Ishikawa (cell line): Measurements from ENCODE around the gene PRXL2A.

Experiments
- CEBPB ChIP-seq: IDR thresholded peaks from 2 replicates; pipeline ENCODE4 v1.6.1; 2012
- CREB1 ChIP-seq: IDR thresholded peaks from 2 replicates; pipeline ENCODE4 v1.6.1; 2012; ENCODE audit warnings: low read depth
- EGR1 ChIP-seq: IDR thresholded peaks from 2 replicates; pipeline ENCODE4 v1.6.1; 2012
- EP300 ChIP-seq: IDR thresholded peaks from 2 replicates; pipeline ENCODE4 v1.6.1; 2012; ENCODE audit warnings: borderline replicate concordance
- FOXM1 ChIP-seq: IDR thresholded peaks from 2 replicates; pipeline ENCODE4 v1.6.1; 2012; ENCODE audit warnings: low read depth, borderline replicate concordance
- RAD21 ChIP-seq: IDR thresholded peaks from 2 replicates; pipeline ENCODE4 v1.6.1; 2012; ENCODE audit warnings: low read depth
- TAF1 ChIP-seq: IDR thresholded peaks from 2 replicates; pipeline ENCODE4 v1.6.1; 2012; ENCODE audit warnings: low read depth, mild to moderate bottlenecking
- TCF12 ChIP-seq: IDR thresholded peaks from 2 replicates; pipeline ENCODE4 v1.6.1; 2012; ENCODE audit warnings: low read depth
- YY1 ChIP-seq: IDR thresholded peaks from 2 replicates; pipeline ENCODE4 v1.6.1; 2012; ENCODE audit warnings: low read depth
- ZBTB7A ChIP-seq: IDR thresholded peaks from 2 replicates; pipeline ENCODE4 v1.6.1; 2012; ENCODE audit warnings: low read depth
- TF ChIP-seq, protein P1 (sequence below): IDR thresholded peaks from 2 replicates; pipeline ENCODE4 v1.6.1; 2012; ENCODE audit warnings: low read depth, mild to moderate bottlenecking
- TF ChIP-seq, protein P2 (sequence below): IDR thresholded peaks from 2 replicates; pipeline ENCODE4 v1.6.1; 2012
- TF ChIP-seq, protein P3 (sequence below): IDR thresholded peaks from 2 replicates; pipeline ENCODE4 v1.6.1; 2012

The PRXL2A gene

DNA sequence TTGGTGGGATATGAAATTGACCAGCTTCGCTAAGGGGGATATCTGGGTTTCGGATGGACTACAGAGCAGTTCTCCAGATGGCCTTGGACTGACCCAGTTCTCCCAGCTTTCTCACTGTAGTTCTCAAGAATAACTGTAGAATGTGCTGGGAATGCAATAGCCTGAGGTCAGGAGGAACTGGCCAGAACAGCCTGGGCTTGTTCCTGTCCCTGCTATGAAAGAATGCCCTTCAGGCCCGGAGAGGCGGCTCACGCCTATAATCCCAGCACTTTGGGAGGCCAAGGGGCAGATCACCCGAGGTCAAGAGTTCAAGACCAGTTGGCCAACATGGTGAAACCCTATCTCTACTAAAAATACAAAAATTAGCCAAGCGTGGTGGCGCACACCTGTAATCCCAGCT, 33.5 kb downstream of the PRXL2A start:
- TF ChIP-seq, protein P1, sequence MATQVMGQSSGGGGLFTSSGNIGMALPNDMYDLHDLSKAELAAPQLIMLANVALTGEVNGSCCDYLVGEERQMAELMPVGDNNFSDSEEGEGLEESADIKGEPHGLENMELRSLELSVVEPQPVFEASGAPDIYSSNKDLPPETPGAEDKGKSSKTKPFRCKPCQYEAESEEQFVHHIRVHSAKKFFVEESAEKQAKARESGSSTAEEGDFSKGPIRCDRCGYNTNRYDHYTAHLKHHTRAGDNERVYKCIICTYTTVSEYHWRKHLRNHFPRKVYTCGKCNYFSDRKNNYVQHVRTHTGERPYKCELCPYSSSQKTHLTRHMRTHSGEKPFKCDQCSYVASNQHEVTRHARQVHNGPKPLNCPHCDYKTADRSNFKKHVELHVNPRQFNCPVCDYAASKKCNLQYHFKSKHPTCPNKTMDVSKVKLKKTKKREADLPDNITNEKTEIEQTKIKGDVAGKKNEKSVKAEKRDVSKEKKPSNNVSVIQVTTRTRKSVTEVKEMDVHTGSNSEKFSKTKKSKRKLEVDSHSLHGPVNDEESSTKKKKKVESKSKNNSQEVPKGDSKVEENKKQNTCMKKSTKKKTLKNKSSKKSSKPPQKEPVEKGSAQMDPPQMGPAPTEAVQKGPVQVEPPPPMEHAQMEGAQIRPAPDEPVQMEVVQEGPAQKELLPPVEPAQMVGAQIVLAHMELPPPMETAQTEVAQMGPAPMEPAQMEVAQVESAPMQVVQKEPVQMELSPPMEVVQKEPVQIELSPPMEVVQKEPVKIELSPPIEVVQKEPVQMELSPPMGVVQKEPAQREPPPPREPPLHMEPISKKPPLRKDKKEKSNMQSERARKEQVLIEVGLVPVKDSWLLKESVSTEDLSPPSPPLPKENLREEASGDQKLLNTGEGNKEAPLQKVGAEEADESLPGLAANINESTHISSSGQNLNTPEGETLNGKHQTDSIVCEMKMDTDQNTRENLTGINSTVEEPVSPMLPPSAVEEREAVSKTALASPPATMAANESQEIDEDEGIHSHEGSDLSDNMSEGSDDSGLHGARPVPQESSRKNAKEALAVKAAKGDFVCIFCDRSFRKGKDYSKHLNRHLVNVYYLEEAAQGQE = no peak
- TF ChIP-seq TCF12 (no peak), YY1 (no peak), EGR1 (no peak), RAD21 (no peak)
- TF ChIP-seq, protein P2, sequence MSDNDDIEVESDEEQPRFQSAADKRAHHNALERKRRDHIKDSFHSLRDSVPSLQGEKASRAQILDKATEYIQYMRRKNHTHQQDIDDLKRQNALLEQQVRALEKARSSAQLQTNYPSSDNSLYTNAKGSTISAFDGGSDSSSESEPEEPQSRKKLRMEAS = no peak

- TF ChIP-seq TAF1 (no peak), YY1 (no peak), FOXM1 (no peak), EGR1 (no peak), CREB1 (no peak), EP300 (no peak)
- TF ChIP-seq, protein P1 = no peak
These were observed 34.5 kb downstream of the PRXL2A start for GRCh38 chr10:80442879-80443278.

DNA sequence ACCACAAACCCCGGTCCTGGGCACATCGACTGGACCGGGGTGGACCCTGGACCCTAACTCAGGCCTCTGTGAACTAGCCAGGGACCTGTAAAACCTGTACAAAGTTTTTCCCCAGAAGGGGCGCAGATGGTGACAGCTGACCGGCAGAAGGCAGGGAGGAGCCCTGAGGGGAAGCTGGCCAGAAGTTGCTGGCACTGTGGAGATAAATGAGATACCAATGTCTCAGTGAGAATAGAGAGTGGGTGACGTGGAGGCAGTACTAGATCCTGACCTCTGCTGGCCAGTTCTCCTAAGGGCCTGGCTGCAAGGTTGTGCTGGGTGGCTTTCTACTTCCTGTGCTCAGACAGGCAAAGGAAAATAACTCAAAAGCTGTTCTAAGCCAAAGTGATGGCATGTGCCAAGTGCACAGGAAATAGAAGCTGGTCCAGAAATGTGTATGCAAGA, 35.2 kb downstream of the PRXL2A start:
- peak; percentile 30 for TF ChIP-seq RAD21
- no peak for TF ChIP-seq ZBTB7A
- TF ChIP-seq, protein P3, sequence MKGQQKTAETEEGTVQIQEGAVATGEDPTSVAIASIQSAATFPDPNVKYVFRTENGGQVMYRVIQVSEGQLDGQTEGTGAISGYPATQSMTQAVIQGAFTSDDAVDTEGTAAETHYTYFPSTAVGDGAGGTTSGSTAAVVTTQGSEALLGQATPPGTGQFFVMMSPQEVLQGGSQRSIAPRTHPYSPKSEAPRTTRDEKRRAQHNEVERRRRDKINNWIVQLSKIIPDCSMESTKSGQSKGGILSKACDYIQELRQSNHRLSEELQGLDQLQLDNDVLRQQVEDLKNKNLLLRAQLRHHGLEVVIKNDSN = no peak

- no peak for TF ChIP-seq CEBPB
- TF ChIP-seq, protein P1 = no peak
- TF ChIP-seq FOXM1 = no peak
These were observed 35.8 kb downstream of the PRXL2A start for GRCh38 chr10:80444124-80444523.

- TF ChIP-seq, protein P1 = no peak
- peak; percentile 90 for TF ChIP-seq RAD21
These were observed 36.4 kb downstream of the PRXL2A start for GRCh38 chr10:80444646-80445319.
